Measurements from ENCODE around the gene CAMSAP1.

Gene CAMSAP1

GRCh38 chr9:135771401-135772051, 135.8 kb downstream of the CAMSAP1 start:
- DNase-seq, result no peak

- no peak for DNase-seq
These were observed 136.6 kb downstream of the CAMSAP1 start for GRCh38 chr9:135770771-135771170.

- DNase-seq, result peak in 2 of 3 experiments; percentile 60 to 70
These were observed 137.2 kb downstream of the CAMSAP1 start for GRCh38 chr9:135770203-135770535.

GRCh38 chr9:135769489-135770202, 137.7 kb downstream of the CAMSAP1 start:
- peak in 2 of 3 experiments; percentile 60 to 70 for DNase-seq

- DNase-seq, result no peak
These were observed 138.7 kb downstream of the CAMSAP1 start for GRCh38 chr9:135768516-135769218.

- DNase-seq, result no peak
These were observed 140.6 kb downstream of the CAMSAP1 start for GRCh38 chr9:135766707-135767106.

GRCh38 chr9:135766251-135766650, 141.1 kb downstream of the CAMSAP1 start:
- DNase-seq, result no peak

- DNase-seq, result no peak
These were observed 141.9 kb downstream of the CAMSAP1 start for GRCh38 chr9:135765416-135765815.

- DNase-seq, result no peak
These were observed 142.6 kb downstream of the CAMSAP1 start for GRCh38 chr9:135764731-135765130.

GRCh38 chr9:135763716-135764446, 143.5 kb downstream of the CAMSAP1 start:
- DNase-seq, result no peak

GRCh38 chr9:135762921-135763320, 144.4 kb downstream of the CAMSAP1 start:
- DNase-seq, result no peak

- DNase-seq, result no peak
These were observed 145.5 kb downstream of the CAMSAP1 start for GRCh38 chr9:135761845-135762168.

GRCh38 chr9:135761150-135761844, 146.0 kb downstream of the CAMSAP1 start:
- no peak for DNase-seq

GRCh38 chr9:135760465-135760864, 146.9 kb downstream of the CAMSAP1 start:
- no peak for DNase-seq

- no peak for DNase-seq
These were observed 147.6 kb downstream of the CAMSAP1 start for GRCh38 chr9:135759676-135760300.

GRCh38 chr9:135758870-135759269, 148.5 kb downstream of the CAMSAP1 start:
- DNase-seq, result no peak
